Type B pancreatic cell (in vitro differentiated cells): ENCODE results near the gene ADAM12. TPM values are rescaled to one million over a fixed set of nuclear protein-coding genes. Genes with fewer than 3 reads are reported as not detected.

Experiments used
- DNase-seq: peaks from one replicate; pipeline ENCODE4 v3.0.0; 2021; ENCODE audit warnings: mixed read lengths; ENCODE audit not compliant: unreplicated experiment; ENCODE audit errors: extremely low spot score
- H3K27ac Mint-ChIP-seq: 2 replicates; pipeline ENCODE4 v1.8.0; 2021; ENCODE audit warnings: mild to moderate bottlenecking, mixed read lengths
- H3K27me3 Mint-ChIP-seq: 2 replicates; pipeline ENCODE4 v1.8.0; 2021; ENCODE audit warnings: mixed read lengths
- H3K36me3 Mint-ChIP-seq: 2 replicates; pipeline ENCODE4 v1.8.0; 2021; ENCODE audit warnings: mixed read lengths
- H3K4me1 Mint-ChIP-seq: one replicate; pipeline ENCODE4 v1.8.0; 2021; ENCODE audit warnings: mixed read lengths; ENCODE audit not compliant: unreplicated experiment
- H3K4me3 Mint-ChIP-seq: 2 replicates; pipeline ENCODE4 v1.8.0; 2021; ENCODE audit warnings: mild to moderate bottlenecking, mixed read lengths
- H3K9me3 Mint-ChIP-seq: 2 replicates; pipeline ENCODE4 v1.8.0; 2021; ENCODE audit warnings: mixed read lengths
- CTCF ChIP-seq: fragments of 200-600 bp; sonication (generic); conservative IDR thresholded peaks from 2 replicates; pipeline ENCODE4 v1.5.0; 2021; ENCODE audit warnings: antibody characterized with exemption, mild to moderate bottlenecking
- long read RNA-seq: library from polyadenylated mRNA; unstranded; transcript quantifications from one replicate; pipeline ENCODE4 v2.0.0, GENCODE V29; 2020
- total RNA-seq: library from RNA; stranded (reverse); gene quantifications from 2 replicates; pipeline ENCODE4 v1.2.1, GENCODE V29; 2021; ENCODE audit warnings: low replicate concordance

The ADAM12 gene
- 5.2 and 31.6 TPM in 2 replicates for total RNA-seq
- long read RNA-seq, partial matches to known transcripts: 0 of 3 reads
- long read RNA-seq, other reads (novel, unspliced or antisense): 3 of 3 reads

- H3K27ac Mint-ChIP-seq: peak within 1 kb of the TSS; percentile 73
- peaks cover 25% of the 10 kb centered on the region for H3K4me1 Mint-ChIP-seq
- DNase-seq: no peak
- no peak for TF ChIP-seq CTCF
- peaks cover 9% of the 10 kb centered on the region for H3K36me3 Mint-ChIP-seq
- peaks cover 64% of the 10 kb centered on the region for H3K27me3 Mint-ChIP-seq
- peaks cover 14% of the 10 kb centered on the region for H3K9me3 Mint-ChIP-seq
- H3K4me3 Mint-ChIP-seq: peak within 1 kb of the TSS; percentile 94
These were observed at the start of gene ADAM12 for GRCh38 chr10:126387931-126388911. Gene ADAM12 (minus strand): TSS chr10:126388477. CDS start chr10:126388145, 332 bp downstream.

- Mint-ChIP-seq H3K9me3 (no peaks in the 10 kb centered on the region), H3K36me3 (no peaks in the 10 kb centered on the region), H3K27me3 (no peaks in the 10 kb centered on the region), H3K4me3 (no peak overlapping the region), H3K27ac (peak overlapping the region; percentile 33), H3K4me1 (no peaks in the 10 kb centered on the region)
- no peak for DNase-seq
- TF ChIP-seq CTCF: no peak
These were observed 49.5 kb upstream of the ADAM12 start for GRCh38 chr10:126437635-126438406.

GRCh38 chr10:126434235-126434634, 46.0 kb upstream of the ADAM12 start:
- H3K9me3 Mint-ChIP-seq: no peaks in the 10 kb centered on the region
- no peak for DNase-seq
- no peak overlapping the region for H3K4me3 Mint-ChIP-seq
- H3K4me1 Mint-ChIP-seq: no peaks in the 10 kb centered on the region
- no peak overlapping the region for H3K27ac Mint-ChIP-seq
- no peaks in the 10 kb centered on the region for H3K36me3 Mint-ChIP-seq
- no peaks in the 10 kb centered on the region for H3K27me3 Mint-ChIP-seq
- TF ChIP-seq CTCF: no peak

- H3K4me3 Mint-ChIP-seq: no peak overlapping the region
- H3K27ac Mint-ChIP-seq: no peak overlapping the region
- no peaks in the 10 kb centered on the region for H3K27me3 Mint-ChIP-seq
- no peak for TF ChIP-seq CTCF
- no peaks in the 10 kb centered on the region for H3K36me3 Mint-ChIP-seq
- DNase-seq: no peak
- H3K9me3 Mint-ChIP-seq: no peaks in the 10 kb centered on the region
- no peaks in the 10 kb centered on the region for H3K4me1 Mint-ChIP-seq
These were observed 45.1 kb upstream of the ADAM12 start for GRCh38 chr10:126433351-126433750.

- H3K27me3 Mint-ChIP-seq: no peaks in the 10 kb centered on the region
- H3K27ac Mint-ChIP-seq: no peak overlapping the region
- H3K4me3 Mint-ChIP-seq: no peak overlapping the region
- TF ChIP-seq CTCF: no peak
- no peaks in the 10 kb centered on the region for H3K4me1 Mint-ChIP-seq
- H3K36me3 Mint-ChIP-seq: no peaks in the 10 kb centered on the region
- no peaks in the 10 kb centered on the region for H3K9me3 Mint-ChIP-seq
- no peak for DNase-seq
These were observed 44.2 kb upstream of the ADAM12 start for GRCh38 chr10:126432507-126432906.
